Natural killer cell (primary cell): ENCODE measurements around the gene RAPSN. TPM values are rescaled to one million over a fixed set of nuclear protein-coding genes. Genes with fewer than 3 reads are reported as not detected.

Experiments
- ATAC-seq, 3 donors: fragments of 150-1000 bp in 2 of 3; fragments of 200-7000 bp in 1 of 3; cut with Tn5 transposase; 1 replicate in 1 of 3; 2 replicates in 2 of 3; pipeline ENCODE4 v1.10.0; 2021; ENCODE audit warnings: mild to moderate bottlenecking in 2 of 3, moderate library complexity in 2 of 3
- DNase-seq, 2 donors: peaks; one replicate each; pipeline versions ENCODE4 v3.0.0 to v3.0.0-alpha.2; 2013 to 2021; ENCODE audit warnings: mixed read lengths in 1 of 2
- H3K27ac ChIP-seq: one replicate; pipeline ENCODE4 v1.5.1; 2013; ENCODE audit warnings: mild to moderate bottlenecking, low read length
- H3K27me3 ChIP-seq: one replicate; pipeline ENCODE4 v1.6.1; 2013; ENCODE audit warnings: low read length; ENCODE audit not compliant: control insufficient read depth, insufficient read depth
- H3K36me3 ChIP-seq: one replicate; pipeline ENCODE4 v1.6.1; 2013; ENCODE audit warnings: low read length; ENCODE audit not compliant: control insufficient read depth, insufficient read depth
- H3K4me1 ChIP-seq: one replicate; pipeline ENCODE4 v1.6.1; 2013; ENCODE audit warnings: low read length; ENCODE audit not compliant: control insufficient read depth, insufficient read depth
- H3K4me3 ChIP-seq: one replicate; pipeline ENCODE4 v1.5.1; 2013; ENCODE audit warnings: low read length
- H3K9me3 ChIP-seq: one replicate; pipeline ENCODE4 v1.6.1; 2013; ENCODE audit warnings: low read length; ENCODE audit not compliant: control insufficient read depth, insufficient read depth
- H3K27ac Mint-ChIP-seq, 2 donors: one replicate each; pipeline ENCODE4 v1.8.0; 2022; ENCODE audit warnings: mild to moderate bottlenecking in 2 of 2, mixed read lengths in 2 of 2, moderate library complexity in 1 of 2
- H3K27me3 Mint-ChIP-seq, 2 donors: one replicate each; pipeline ENCODE4 v1.8.0; 2022; ENCODE audit warnings: low read depth in 2 of 2, mixed read lengths in 2 of 2
- H3K36me3 Mint-ChIP-seq: one replicate; pipeline ENCODE4 v1.8.0; 2022; ENCODE audit warnings: mixed read lengths
- H3K4me1 Mint-ChIP-seq, 2 donors: one replicate each; pipeline ENCODE4 v1.8.0; 2022; ENCODE audit warnings: mixed read lengths in 2 of 2
- H3K4me3 Mint-ChIP-seq: one replicate; pipeline ENCODE4 v1.8.0; 2022; ENCODE audit warnings: mild to moderate bottlenecking, moderate library complexity, mixed read lengths
- H3K9me3 Mint-ChIP-seq, 2 donors: one replicate each; pipeline ENCODE4 v1.8.0; 2022; ENCODE audit warnings: mixed read lengths in 2 of 2
- CTCF ChIP-seq: fragments of 200-600 bp; IDR thresholded peaks from one replicate; pipeline ENCODE4 v1.8.0; 2022; ENCODE audit warnings: antibody characterized with exemption
- WGBS: methylation state at CpG from one replicate; pipeline ENCODE4 v1.1.7; 2013; ENCODE audit warnings: missing lambda C conversion rate; ENCODE audit not compliant: insufficient coverage; 5-methylcytosine and 5-hydroxymethylcytosine counted together
- intact Hi-C: fragments of 100-400 bp; cut with micrococcal nuclease; formaldehyde crosslinking; loops from one replicate; pipeline ENCODE4 v1.14.2; 2022
- total RNA-seq, 4 donors: library from RNA; stranded (reverse); fragments of 120-200 nt in 1 of 4; gene quantifications; one replicate each; pipeline versions ENCODE4 v1.2.3 to v1.2.4, GENCODE V29; 2013 to 2022

RAPSN gene
- total RNA-seq, 3 donors from 2014 or later (not counting 1 experiment from before 2014, with no cell fraction given) = 1.6 to 2.2 (median 1.7) TPM

GRCh38 chr11:47488111-47488510, 39.2 kb upstream of the RAPSN start:
- Mint-ChIP-seq H3K9me3 (no peaks in the 10 kb centered on the region), H3K27ac (peak overlapping the region; percentile 41 to 48), H3K4me1 (peaks cover 17 to 20% of the 10 kb centered on the region in 2 donors), H3K4me3 (no peak overlapping the region), H3K36me3 (peaks cover 17% of the 10 kb centered on the region), H3K27me3 (no peaks in the 10 kb centered on the region)
- intact Hi-C loops = no loop called here
- Histone ChIP-seq H3K9me3 (no peaks in the 10 kb centered on the region), H3K4me1 (no peaks in the 10 kb centered on the region), H3K36me3 (peaks cover 52% of the 10 kb centered on the region), H3K27ac (no peak overlapping the region), H3K27me3 (no peaks in the 10 kb centered on the region), H3K4me3 (no peak overlapping the region)
- no peak for ATAC-seq
- TF ChIP-seq CTCF = no peak
- WGBS = 91% methylated on average over 3 of the region's 3 CpGs
- no peak for DNase-seq

GRCh38 chr11:47487421-47487820, 38.5 kb upstream of the RAPSN start:
- Histone ChIP-seq H3K27me3 (no peaks in the 10 kb centered on the region), H3K27ac (no peak overlapping the region), H3K4me1 (no peaks in the 10 kb centered on the region), H3K9me3 (no peaks in the 10 kb centered on the region), H3K4me3 (no peak overlapping the region), H3K36me3 (peaks cover 58% of the 10 kb centered on the region)
- DNase-seq = no peak
- TF ChIP-seq CTCF = no peak
- intact Hi-C loops = no loop called here
- ATAC-seq = no peak
- no peak overlapping the region for H3K4me3 Mint-ChIP-seq
- peak overlapping the region; percentile 41 to 48 for H3K27ac Mint-ChIP-seq
- peaks cover 11 to 15% of the 10 kb centered on the region in 2 donors for H3K4me1 Mint-ChIP-seq
- H3K36me3 Mint-ChIP-seq = peaks cover 19% of the 10 kb centered on the region
- 96% methylated on average over 2 of the region's 2 CpGs for WGBS
- H3K27me3 Mint-ChIP-seq = no peaks in the 10 kb centered on the region
- H3K9me3 Mint-ChIP-seq = no peaks in the 10 kb centered on the region

GRCh38 chr11:47485107-47485506, 36.2 kb upstream of the RAPSN start:
- Mint-ChIP-seq H3K4me1 (peaks cover 6 to 8% of the 10 kb centered on the region in 2 donors), H3K36me3 (peaks cover 28% of the 10 kb centered on the region), H3K27ac (no peak overlapping the region), H3K4me3 (no peak overlapping the region), H3K27me3 (no peaks in the 10 kb centered on the region), H3K9me3 (no peaks in the 10 kb centered on the region)
- ATAC-seq = no peak
- H3K4me3 ChIP-seq = no peak overlapping the region
- H3K27ac ChIP-seq = no peak overlapping the region
- 94% methylated on average over 7 of the region's 7 CpGs for WGBS
- TF ChIP-seq CTCF = no peak
- H3K9me3 ChIP-seq = no peaks in the 10 kb centered on the region
- peaks cover 79% of the 10 kb centered on the region for H3K36me3 ChIP-seq
- H3K27me3 ChIP-seq = no peaks in the 10 kb centered on the region
- intact Hi-C loops = no loop called here
- H3K4me1 ChIP-seq = no peaks in the 10 kb centered on the region
- no peak for DNase-seq

- Histone ChIP-seq H3K27ac (no peak overlapping the region), H3K4me1 (no peaks in the 10 kb centered on the region), H3K4me3 (no peak overlapping the region), H3K36me3 (peaks cover 87% of the 10 kb centered on the region), H3K27me3 (no peaks in the 10 kb centered on the region), H3K9me3 (no peaks in the 10 kb centered on the region)
- 93% methylated on average over 1 of the region's 1 CpG for WGBS
- no peak for DNase-seq
- Mint-ChIP-seq H3K4me3 (no peak overlapping the region), H3K27ac (peak overlapping the region in 1 of 2 donors; percentile 24), H3K27me3 (no peaks in the 10 kb centered on the region), H3K36me3 (peaks cover 28% of the 10 kb centered on the region), H3K4me1 (no peaks in the 10 kb centered on the region), H3K9me3 (no peaks in the 10 kb centered on the region)
- ATAC-seq = no peak
- intact Hi-C loops = no loop called here
- TF ChIP-seq CTCF = no peak
Measured at GRCh38 chr11:47483457-47483856, 34.5 kb upstream of the RAPSN start.
